Trophoblast cell (in vitro differentiated cells and primary cell): ENCODE measurements around the gene SSTR1.

Experiments
- DNase-seq, 2 donors: peaks; one replicate each; pipeline ENCODE4 v3.0.0-alpha.2; 2016
- H2AFZ ChIP-seq: 2 replicates; pipeline ENCODE4 v1.6.1; 2013; ENCODE audit warnings: low read length, moderate library complexity, mild to moderate bottlenecking; ENCODE audit not compliant: insufficient read depth, poor library complexity
- H2AK5ac ChIP-seq: 2 replicates; pipeline ENCODE4 v1.6.1; 2013; ENCODE audit warnings: mild to moderate bottlenecking, low read length
- H2BK120ac ChIP-seq: 2 replicates; pipeline ENCODE4 v1.6.1; 2013; ENCODE audit warnings: low read length, mild to moderate bottlenecking, moderate library complexity; ENCODE audit not compliant: insufficient read depth, poor library complexity
- H2BK12ac ChIP-seq: 2 replicates; pipeline ENCODE4 v1.6.1; 2013; ENCODE audit warnings: mild to moderate bottlenecking, low read length, moderate library complexity
- H2BK5ac ChIP-seq: 2 replicates; pipeline ENCODE4 v1.6.1; 2013; ENCODE audit warnings: low read length, low read depth, moderate library complexity, mild to moderate bottlenecking; ENCODE audit not compliant: poor library complexity
- H3K14ac ChIP-seq: 2 replicates; pipeline ENCODE4 v1.6.1; 2013; ENCODE audit warnings: mild to moderate bottlenecking, low read length
- H3K18ac ChIP-seq: 2 replicates; pipeline ENCODE4 v1.6.1; 2013; ENCODE audit warnings: mild to moderate bottlenecking, low read length
- H3K23ac ChIP-seq: 2 replicates; pipeline ENCODE4 v1.6.1; 2013; ENCODE audit warnings: low read length
- H3K27ac ChIP-seq: 2 replicates; pipeline ENCODE4 v1.5.1; 2013; ENCODE audit warnings: low read depth, mild to moderate bottlenecking, inconsistent platforms, low read length, moderate library complexity
- H3K27me3 ChIP-seq: 2 replicates; pipeline ENCODE4 v1.6.1; 2013; ENCODE audit warnings: inconsistent platforms, mild to moderate bottlenecking, low read length, moderate library complexity; ENCODE audit not compliant: insufficient read depth
- H3K36me3 ChIP-seq, 2 experiments: 1 replicate in 1 of 2; 2 replicates in 1 of 2; pipeline ENCODE4 v1.6.1; 2013; ENCODE audit warnings: low read length in 2 of 2, mild to moderate bottlenecking in 2 of 2, moderate library complexity in 1 of 2; ENCODE audit not compliant: insufficient read depth in 2 of 2, control insufficient read depth in 1 of 2
- H3K4ac ChIP-seq: 2 replicates; pipeline ENCODE4 v1.6.1; 2013; ENCODE audit warnings: low read depth, mild to moderate bottlenecking, low read length, moderate library complexity
- H3K4me1 ChIP-seq, 2 experiments: 1 replicate in 1 of 2; 2 replicates in 1 of 2; pipeline ENCODE4 v1.6.1; 2013; ENCODE audit warnings: low read length in 2 of 2, mild to moderate bottlenecking in 2 of 2, moderate library complexity in 1 of 2; ENCODE audit not compliant: insufficient read depth in 2 of 2, control insufficient read depth in 1 of 2
- H3K4me2 ChIP-seq: 2 replicates; pipeline ENCODE4 v1.6.1; 2013; ENCODE audit warnings: inconsistent platforms, mild to moderate bottlenecking, low read length, moderate library complexity
- H3K4me3 ChIP-seq: 2 replicates; pipeline ENCODE4 v1.5.1; 2013; ENCODE audit warnings: mild to moderate bottlenecking, low read depth, low read length, inconsistent platforms
- H3K79me1 ChIP-seq: one replicate; pipeline ENCODE4 v1.6.1; 2013; ENCODE audit warnings: low read length
- H3K79me2 ChIP-seq: 2 replicates; pipeline ENCODE4 v1.6.1; 2013; ENCODE audit warnings: low read length, mild to moderate bottlenecking; ENCODE audit not compliant: control insufficient read depth, insufficient read depth, poor library complexity
- H3K9ac ChIP-seq: 2 replicates; pipeline ENCODE4 v1.6.1; 2013; ENCODE audit warnings: mild to moderate bottlenecking, low read length
- H3K9me3 ChIP-seq: 2 replicates; pipeline ENCODE4 v1.6.1; 2013; ENCODE audit warnings: low read depth, mild to moderate bottlenecking, control low read depth, inconsistent platforms, low read length; ENCODE audit not compliant: insufficient read depth
- H4K12ac ChIP-seq: 2 replicates; pipeline ENCODE4 v1.6.1; 2013; ENCODE audit warnings: low read depth, mild to moderate bottlenecking, low read length, moderate library complexity
- H4K8ac ChIP-seq: 2 replicates; pipeline ENCODE4 v1.6.1; 2013; ENCODE audit warnings: low read depth, mild to moderate bottlenecking, low read length, moderate library complexity
- H4K91ac ChIP-seq: one replicate; pipeline ENCODE4 v1.6.1; 2013; ENCODE audit warnings: low read depth, mild to moderate bottlenecking, low read length, moderate library complexity
- WGBS: extraction: QIAGEN DNeasy Blood & Tissue Kit; methylation state at CpG from one replicate; pipeline ENCODE4 v1.1.7; 2013; ENCODE audit warnings: missing lambda C conversion rate; ENCODE audit not compliant: insufficient read length, insufficient coverage; ENCODE audit errors: extremely low coverage; 5-methylcytosine and 5-hydroxymethylcytosine counted together

The SSTR1 gene

DNA sequence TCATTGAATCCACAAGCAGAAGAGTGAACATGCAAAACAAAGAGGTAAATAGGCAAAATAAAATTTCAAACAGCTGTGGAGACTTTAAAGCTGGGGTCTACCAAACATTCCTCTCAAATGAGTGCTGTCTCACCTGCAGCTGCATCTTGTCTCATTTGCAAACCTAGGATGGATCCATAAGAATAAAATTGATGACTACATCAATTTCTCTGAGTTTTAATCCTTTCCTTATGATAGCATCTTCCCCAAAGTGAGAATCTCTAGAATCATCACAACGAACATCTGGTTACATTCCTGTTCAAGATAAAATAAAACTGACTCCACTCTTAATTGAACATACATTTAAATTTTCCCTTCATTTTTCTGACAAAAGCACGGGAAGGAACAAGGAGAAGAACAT lies 18.2 kb downstream of the SSTR1 start:
- Histone ChIP-seq H3K9ac (no peak overlapping the region), H3K4me2 (no peak overlapping the region), H3K27ac (no peak overlapping the region), H3K18ac (no peak overlapping the region), H2AK5ac (no peak overlapping the region), H2AFZ (no peak overlapping the region), H3K4me1 (no peaks in the 10 kb centered on the region), H3K23ac (no peak overlapping the region), H4K12ac (no peak overlapping the region), H2BK12ac (no peak overlapping the region), H3K27me3 (no peaks in the 10 kb centered on the region), H3K4me3 (no peak overlapping the region), H3K36me3 (no peaks in the 10 kb centered on the region), H3K79me2 (no peaks in the 10 kb centered on the region), H3K79me1 (no peaks in the 10 kb centered on the region), H4K8ac (no peak overlapping the region), H4K91ac (no peak overlapping the region), H3K4ac (no peak overlapping the region), H3K9me3 (no peaks in the 10 kb centered on the region), H2BK5ac (no peak overlapping the region), H2BK120ac (no peak overlapping the region), H3K14ac (no peak overlapping the region)
- WGBS: no CpG with 5 or more reads among the region's 2 CpGs
- no peak for DNase-seq

DNA sequence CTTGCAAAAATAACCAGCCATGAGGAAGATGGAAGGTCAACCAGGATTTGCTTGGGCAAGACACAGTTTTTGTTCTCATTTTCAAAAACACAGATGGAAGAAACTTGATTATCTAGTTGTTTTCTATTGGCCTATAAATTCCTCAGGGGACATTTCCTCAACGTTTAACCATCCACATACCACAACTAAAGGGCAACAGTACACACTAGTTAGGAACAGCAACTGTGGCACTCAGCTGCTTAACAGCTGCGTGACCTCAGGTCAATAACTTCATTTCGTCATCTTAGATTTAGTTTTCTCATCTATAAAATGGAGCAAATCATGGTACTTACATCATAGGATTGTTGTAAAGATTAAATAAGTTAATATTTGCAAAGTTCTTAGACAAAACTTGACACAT lies 18.7 kb downstream of the SSTR1 start:
- no peaks in the 10 kb centered on the region for H3K27me3 ChIP-seq
- H3K23ac ChIP-seq: no peak overlapping the region
- H4K91ac ChIP-seq: no peak overlapping the region
- H3K4me1 ChIP-seq: no peaks in the 10 kb centered on the region
- no peak overlapping the region for H2AK5ac ChIP-seq
- H3K4me2 ChIP-seq: no peak overlapping the region
- H3K36me3 ChIP-seq: no peaks in the 10 kb centered on the region
- no peak for DNase-seq
- H3K27ac ChIP-seq: no peak overlapping the region
- no peak overlapping the region for H2AFZ ChIP-seq
- no CpG with 5 or more reads among the region's 3 CpGs for WGBS
- H3K9me3 ChIP-seq: no peaks in the 10 kb centered on the region
- H2BK120ac ChIP-seq: no peak overlapping the region
- H3K4ac ChIP-seq: no peak overlapping the region
- H3K14ac ChIP-seq: no peak overlapping the region
- no peak overlapping the region for H4K8ac ChIP-seq
- no peaks in the 10 kb centered on the region for H3K79me1 ChIP-seq
- no peaks in the 10 kb centered on the region for H3K79me2 ChIP-seq
- H2BK12ac ChIP-seq: no peak overlapping the region
- H3K4me3 ChIP-seq: no peak overlapping the region
- H3K18ac ChIP-seq: no peak overlapping the region
- H2BK5ac ChIP-seq: no peak overlapping the region
- no peak overlapping the region for H4K12ac ChIP-seq
- H3K9ac ChIP-seq: no peak overlapping the region

DNA sequence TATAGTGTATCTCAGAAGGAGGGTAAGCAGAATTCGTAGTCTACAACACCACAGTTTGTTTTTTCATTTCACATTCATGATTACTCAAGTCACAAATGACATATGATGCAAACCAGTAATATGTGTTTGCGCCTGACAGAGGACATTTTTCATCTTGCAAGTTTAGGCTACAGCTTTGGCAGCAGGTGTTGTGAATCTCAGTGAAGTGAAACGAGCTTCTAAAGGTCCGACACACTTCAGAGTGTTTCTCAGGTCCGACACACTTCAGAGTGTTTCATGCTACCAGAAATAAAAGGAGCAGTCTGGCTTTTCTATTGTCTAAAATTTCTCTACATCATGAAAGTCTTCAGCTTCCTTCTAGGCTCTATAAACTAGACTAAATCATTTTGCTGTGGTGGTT lies 25.5 kb downstream of the SSTR1 start:
- Histone ChIP-seq H3K18ac (no peak overlapping the region), H2BK120ac (no peak overlapping the region), H3K79me1 (no peaks in the 10 kb centered on the region), H4K12ac (no peak overlapping the region), H3K4me1 (no peaks in the 10 kb centered on the region), H3K4me2 (no peak overlapping the region), H3K14ac (no peak overlapping the region), H2AK5ac (no peak overlapping the region), H3K36me3 (no peaks in the 10 kb centered on the region), H3K4ac (no peak overlapping the region), H3K23ac (no peak overlapping the region), H3K27me3 (no peaks in the 10 kb centered on the region), H3K27ac (no peak overlapping the region), H3K79me2 (no peaks in the 10 kb centered on the region), H2BK12ac (no peak overlapping the region), H2AFZ (no peak overlapping the region), H4K91ac (no peak overlapping the region), H2BK5ac (no peak overlapping the region), H4K8ac (no peak overlapping the region), H3K4me3 (no peak overlapping the region), H3K9ac (no peak overlapping the region), H3K9me3 (no peaks in the 10 kb centered on the region)
- WGBS: no CpG with 5 or more reads among the region's 5 CpGs
- DNase-seq: no peak

DNA sequence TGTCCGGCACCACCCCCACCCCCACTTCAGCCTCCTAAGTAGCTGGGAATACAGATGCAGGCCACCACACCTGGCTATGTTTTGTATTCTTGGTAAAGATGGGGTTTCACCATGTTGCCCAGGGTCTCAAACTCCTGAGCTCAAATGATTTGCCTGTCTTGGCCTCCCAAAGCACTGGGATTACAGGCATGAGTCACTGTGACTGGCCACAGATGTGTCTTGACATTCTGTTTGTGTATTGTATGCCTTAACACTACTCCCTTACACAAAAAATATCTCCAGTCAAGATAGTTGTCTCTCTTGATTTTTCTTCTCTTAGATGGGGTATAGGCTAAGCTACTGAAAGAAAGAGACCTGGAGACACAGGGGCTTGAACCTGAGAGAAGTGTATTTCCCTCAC lies 30.6 kb downstream of the SSTR1 start:
- Histone ChIP-seq H3K79me1 (no peaks in the 10 kb centered on the region), H3K4me3 (no peak overlapping the region), H3K4me2 (no peak overlapping the region), H3K4ac (no peak overlapping the region), H3K14ac (no peak overlapping the region), H3K23ac (no peak overlapping the region), H2AFZ (no peak overlapping the region), H3K36me3 (no peaks in the 10 kb centered on the region), H2BK5ac (no peak overlapping the region), H4K91ac (no peak overlapping the region), H3K9me3 (no peaks in the 10 kb centered on the region), H3K27ac (no peak overlapping the region), H3K27me3 (no peaks in the 10 kb centered on the region), H3K9ac (no peak overlapping the region), H2AK5ac (no peak overlapping the region), H3K4me1 (no peaks in the 10 kb centered on the region), H2BK12ac (no peak overlapping the region), H4K12ac (no peak overlapping the region), H2BK120ac (no peak overlapping the region), H3K79me2 (no peaks in the 10 kb centered on the region), H4K8ac (no peak overlapping the region), H3K18ac (no peak overlapping the region)
- DNase-seq: no peak
- WGBS: no CpG with 5 or more reads among the region's 1 CpG

DNA sequence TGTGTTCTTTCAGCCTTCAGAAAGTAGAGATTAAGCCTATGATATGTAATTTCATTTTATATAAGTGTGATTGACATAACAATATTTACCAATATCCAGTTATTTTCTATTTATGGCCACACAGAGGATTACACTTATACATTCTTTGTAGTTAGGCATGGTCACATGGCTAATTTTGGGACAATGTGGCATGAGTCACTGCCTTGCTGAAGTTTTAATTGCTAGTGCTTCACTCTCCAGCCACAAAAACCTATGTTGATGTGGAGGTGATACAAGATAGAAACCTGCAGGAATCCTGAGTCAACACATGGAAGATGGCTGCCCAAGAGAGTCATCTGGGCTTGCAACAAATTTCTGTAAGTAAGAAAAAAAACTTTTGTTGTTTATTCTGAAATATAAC lies 31.2 kb downstream of the SSTR1 start:
- Histone ChIP-seq H3K23ac (no peak overlapping the region), H4K91ac (no peak overlapping the region), H3K14ac (no peak overlapping the region), H4K12ac (no peak overlapping the region), H2BK5ac (no peak overlapping the region), H3K4me2 (no peak overlapping the region), H3K27ac (no peak overlapping the region), H3K27me3 (no peaks in the 10 kb centered on the region), H3K18ac (no peak overlapping the region), H3K9me3 (no peaks in the 10 kb centered on the region), H2AFZ (no peak overlapping the region), H3K4ac (no peak overlapping the region), H3K4me1 (no peaks in the 10 kb centered on the region), H3K79me2 (no peaks in the 10 kb centered on the region), H2BK12ac (no peak overlapping the region), H3K36me3 (no peaks in the 10 kb centered on the region), H3K4me3 (no peak overlapping the region), H3K9ac (no peak overlapping the region), H2AK5ac (no peak overlapping the region), H3K79me1 (no peaks in the 10 kb centered on the region), H4K8ac (no peak overlapping the region), H2BK120ac (no peak overlapping the region)
- no peak for DNase-seq
